GM12878 (cell line): ENCODE data around the gene UBASH3A. TPM values are rescaled to one million over a fixed set of nuclear protein-coding genes. Genes with fewer than 3 reads are reported as not detected.

Source experiments
- BMI1 ChIP-seq: fragments of 450-650 bp; IDR thresholded peaks from 2 replicates; pipeline ENCODE4 v1.6.1; 2016; ENCODE audit warnings: mild to moderate bottlenecking, moderate library complexity, borderline replicate concordance
- CBX3 ChIP-seq: fragments of 200-600 bp; sonication (generic); IDR thresholded peaks from 2 replicates; pipeline ENCODE4 v1.6.1; 2016; ENCODE audit warnings: low read depth, borderline replicate concordance
- HCFC1 ChIP-seq: fragments of 150-350 bp; IDR thresholded peaks from 2 replicates; pipeline ENCODE4 v1.6.1; 2014; ENCODE audit warnings: low read length
- JUND ChIP-seq: IDR thresholded peaks from 2 replicates; pipeline ENCODE4 v1.6.1; 2012; ENCODE audit warnings: low read depth, mild to moderate bottlenecking, low read length, improper control_type of control experiment, moderate library complexity
- LARP7 ChIP-seq: fragments of 450-650 bp; IDR thresholded peaks from 2 replicates; pipeline ENCODE4 v1.6.1; 2017; ENCODE audit warnings: mild to moderate bottlenecking
- NFXL1 ChIP-seq: fragments of 450-650 bp; IDR thresholded peaks from 2 replicates; pipeline ENCODE4 v1.6.1; 2017; ENCODE audit warnings: antibody characterized with exemption, mild to moderate bottlenecking, borderline replicate concordance
- NFYA ChIP-seq: IDR thresholded peaks from 2 replicates; pipeline ENCODE4 v1.6.1; 2011; ENCODE audit warnings: low read depth, mild to moderate bottlenecking, low read length, improper control_type of control experiment, borderline replicate concordance
- NR2C1 ChIP-seq: fragments of 450-650 bp; IDR thresholded peaks from 2 replicates; pipeline ENCODE4 v1.6.1; 2017; ENCODE audit warnings: antibody characterized with exemption, mild to moderate bottlenecking, moderate library complexity
- RFX5 ChIP-seq: IDR thresholded peaks from 2 replicates; pipeline ENCODE4 v1.6.1; 2011; ENCODE audit warnings: low read depth, low read length, improper control_type of control experiment
- SMARCA5 ChIP-seq: fragments of 450-650 bp; IDR thresholded peaks from 2 replicates; pipeline ENCODE4 v1.6.1; 2017; ENCODE audit warnings: mild to moderate bottlenecking
- SP1 ChIP-seq: IDR thresholded peaks from one replicate; pipeline ENCODE4 v1.6.1; 2011; ENCODE audit warnings: low read depth, low read length
- SPI1 ChIP-seq: IDR thresholded peaks from 2 replicates; pipeline ENCODE4 v1.6.1; 2011; ENCODE audit warnings: low read depth, mild to moderate bottlenecking, low read length, moderate library complexity, borderline replicate concordance; ENCODE audit not compliant: insufficient read depth
- SREBF1 ChIP-seq: IDR thresholded peaks from 2 replicates; pipeline ENCODE4 v1.6.1; 2012; ENCODE audit warnings: mild to moderate bottlenecking, low read length
- SREBF2 ChIP-seq: IDR thresholded peaks from 2 replicates; pipeline ENCODE4 v1.6.1; 2012; ENCODE audit warnings: mild to moderate bottlenecking, low read length
- STAT3 ChIP-seq: IDR thresholded peaks from 2 replicates; pipeline ENCODE4 v1.6.1; 2011; ENCODE audit warnings: low read depth, low read length, improper control_type of control experiment
- SUPT20H ChIP-seq: IDR thresholded peaks from 2 replicates; pipeline ENCODE4 v1.6.1; 2011; ENCODE audit warnings: low read depth, mild to moderate bottlenecking, low read length, moderate library complexity, borderline replicate concordance; ENCODE audit not compliant: control insufficient read depth
- TARDBP ChIP-seq: IDR thresholded peaks from 2 replicates; pipeline ENCODE4 v1.6.1; 2016; ENCODE audit warnings: borderline replicate concordance
- TCF12 ChIP-seq: IDR thresholded peaks from 2 replicates; pipeline ENCODE4 v1.6.1; 2011; ENCODE audit warnings: low read depth, mild to moderate bottlenecking, low read length
- WRNIP1 ChIP-seq: IDR thresholded peaks from 2 replicates; pipeline ENCODE4 v1.6.1; 2011; ENCODE audit warnings: low read depth, low read length, improper control_type of control experiment, borderline replicate concordance
- YBX1 ChIP-seq: fragments of 450-650 bp; IDR thresholded peaks from 2 replicates; pipeline ENCODE4 v1.6.1; 2016; ENCODE audit warnings: antibody characterized with exemption
- ZNF622 ChIP-seq: fragments of 450-650 bp; IDR thresholded peaks from 2 replicates; pipeline ENCODE4 v1.6.1; 2017; ENCODE audit warnings: mild to moderate bottlenecking, inconsistent platforms
- polyA plus RNA-seq, 11 experiments: library from polyadenylated mRNA; depleted of rRNA in 4 of 11; unstranded in 6 of 11; stranded (reverse) in 5 of 11; fragments of >200 nt; fragmentation: Nextera tagmentation in 4 of 11; fragmentation: Illumina TruSeq in 1 of 11; extraction: Ambion mirVana in 4 of 11; extraction: Trizol in 1 of 11; gene quantifications; 1 replicate in 1 of 11; 2 replicates in 10 of 11; pipeline versions ENCODE4 v1.2.1 to v1.2.3, GENCODE V29; 2011 to 2016; ENCODE audit warnings: inconsistent platforms in 2 of 11, missing spikeins in 2 of 11, low read depth in 1 of 11
- total RNA-seq, 4 experiments: library from RNA; depleted of rRNA in 3 of 4; stranded (reverse); fragments of >200 nt in 3 of 4; fragmentation: Illumina TruSeq in 1 of 4; extraction: Trizol in 1 of 4; gene quantifications; 2 replicates each; pipeline versions ENCODE4 v1.2.1 to v1.2.3, GENCODE V29; 2013 to 2021
- TF ChIP-seq, protein P1 (sequence below): IDR thresholded peaks from 2 replicates; pipeline ENCODE4 v1.6.1; 2011; ENCODE audit warnings: mild to moderate bottlenecking, low read depth, low read length, moderate library complexity; ENCODE audit not compliant: insufficient replicate concordance
- TF ChIP-seq, protein P2 (sequence below): IDR thresholded peaks from 2 replicates; pipeline ENCODE4 v1.6.1; 2012; ENCODE audit warnings: low read length, inconsistent platforms
- TF ChIP-seq, protein P3 (sequence below): fragments of 450-650 bp; IDR thresholded peaks from 2 replicates; pipeline ENCODE4 v1.6.1; 2017; ENCODE audit warnings: antibody characterized with exemption, mild to moderate bottlenecking, moderate library complexity
- TF ChIP-seq, protein P4 (sequence below): fragments of 450-650 bp; IDR thresholded peaks from 2 replicates; pipeline ENCODE4 v1.6.1; 2018; ENCODE audit warnings: borderline replicate concordance, mild to moderate bottlenecking; ENCODE audit not compliant: partially characterized antibody

UBASH3A gene
- total and polyA plus RNA-seq, 10 of the 15 experiments (the other 5 are each of a cell fraction or from before 2014, with no cell fraction given), result 0.04 to 0.39 (median 0.23) TPM; not detected in 1

DNA sequence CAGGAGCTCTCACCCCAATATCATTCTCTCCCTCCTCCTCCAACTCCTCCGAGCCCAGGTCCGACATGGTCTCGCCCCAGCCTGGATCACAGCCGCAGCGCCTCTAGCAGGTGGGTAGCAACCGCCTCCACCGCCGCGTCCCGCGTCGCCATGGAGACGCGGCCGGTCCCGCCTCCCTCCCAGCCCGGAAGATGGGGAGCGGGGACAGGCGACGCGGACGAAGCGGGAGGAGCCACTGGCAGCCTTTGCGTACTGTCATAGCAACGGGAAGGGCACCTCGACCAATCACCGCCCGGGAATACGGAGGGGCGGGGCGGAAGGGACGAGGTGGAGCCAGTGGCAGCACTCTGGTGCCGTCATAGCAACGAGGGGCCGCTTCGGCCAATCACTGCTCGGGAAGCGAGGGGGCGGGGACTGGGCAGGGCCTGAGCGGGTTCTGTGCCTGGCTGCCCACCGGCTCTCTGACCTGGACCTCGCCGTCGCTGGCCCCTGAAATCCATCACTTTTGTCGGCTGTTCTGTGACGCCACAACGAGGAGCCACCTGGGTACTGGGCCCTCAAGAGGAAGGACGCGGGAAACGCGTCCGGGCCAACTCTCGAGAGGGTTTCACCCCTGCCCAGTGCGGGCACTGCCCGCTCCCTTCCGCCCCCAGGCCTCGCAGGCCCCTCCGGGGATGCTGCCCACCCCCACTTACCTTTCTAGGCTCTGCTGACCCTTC lies 92.6 kb downstream of the UBASH3A start, which contains the start of gene RSPH1 (continued):
- TF ChIP-seq, protein P1, sequence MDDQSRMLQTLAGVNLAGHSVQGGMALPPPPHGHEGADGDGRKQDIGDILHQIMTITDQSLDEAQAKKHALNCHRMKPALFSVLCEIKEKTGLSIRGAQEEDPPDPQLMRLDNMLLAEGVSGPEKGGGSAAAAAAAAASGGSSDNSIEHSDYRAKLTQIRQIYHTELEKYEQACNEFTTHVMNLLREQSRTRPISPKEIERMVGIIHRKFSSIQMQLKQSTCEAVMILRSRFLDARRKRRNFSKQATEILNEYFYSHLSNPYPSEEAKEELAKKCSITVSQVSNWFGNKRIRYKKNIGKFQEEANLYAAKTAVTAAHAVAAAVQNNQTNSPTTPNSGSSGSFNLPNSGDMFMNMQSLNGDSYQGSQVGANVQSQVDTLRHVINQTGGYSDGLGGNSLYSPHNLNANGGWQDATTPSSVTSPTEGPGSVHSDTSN, result peak; percentile 53
- TF ChIP-seq RFX5 (peak; percentile 91), SUPT20H (no peak), JUND (no peak), TARDBP (no peak), TCF12 (no peak), YBX1 (no peak), LARP7 (peak; percentile 72), ZNF622 (no peak), BMI1 (peak; percentile 99), STAT3 (no peak), NR2C1 (no peak), NFXL1 (no peak), WRNIP1 (no peak), SMARCA5 (no peak), SREBF2 (no peak), HCFC1 (peak; percentile 39), CBX3 (no peak), SP1 (peak; percentile 92), SPI1 (peak; percentile 30; the same call in 1 of the 2 replicates), NFYA (no peak), SREBF1 (no peak)
- TF ChIP-seq, protein P2, sequence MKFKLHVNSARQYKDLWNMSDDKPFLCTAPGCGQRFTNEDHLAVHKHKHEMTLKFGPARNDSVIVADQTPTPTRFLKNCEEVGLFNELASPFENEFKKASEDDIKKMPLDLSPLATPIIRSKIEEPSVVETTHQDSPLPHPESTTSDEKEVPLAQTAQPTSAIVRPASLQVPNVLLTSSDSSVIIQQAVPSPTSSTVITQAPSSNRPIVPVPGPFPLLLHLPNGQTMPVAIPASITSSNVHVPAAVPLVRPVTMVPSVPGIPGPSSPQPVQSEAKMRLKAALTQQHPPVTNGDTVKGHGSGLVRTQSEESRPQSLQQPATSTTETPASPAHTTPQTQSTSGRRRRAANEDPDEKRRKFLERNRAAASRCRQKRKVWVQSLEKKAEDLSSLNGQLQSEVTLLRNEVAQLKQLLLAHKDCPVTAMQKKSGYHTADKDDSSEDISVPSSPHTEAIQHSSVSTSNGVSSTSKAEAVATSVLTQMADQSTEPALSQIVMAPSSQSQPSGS, result no peak
- TF ChIP-seq, protein P3, sequence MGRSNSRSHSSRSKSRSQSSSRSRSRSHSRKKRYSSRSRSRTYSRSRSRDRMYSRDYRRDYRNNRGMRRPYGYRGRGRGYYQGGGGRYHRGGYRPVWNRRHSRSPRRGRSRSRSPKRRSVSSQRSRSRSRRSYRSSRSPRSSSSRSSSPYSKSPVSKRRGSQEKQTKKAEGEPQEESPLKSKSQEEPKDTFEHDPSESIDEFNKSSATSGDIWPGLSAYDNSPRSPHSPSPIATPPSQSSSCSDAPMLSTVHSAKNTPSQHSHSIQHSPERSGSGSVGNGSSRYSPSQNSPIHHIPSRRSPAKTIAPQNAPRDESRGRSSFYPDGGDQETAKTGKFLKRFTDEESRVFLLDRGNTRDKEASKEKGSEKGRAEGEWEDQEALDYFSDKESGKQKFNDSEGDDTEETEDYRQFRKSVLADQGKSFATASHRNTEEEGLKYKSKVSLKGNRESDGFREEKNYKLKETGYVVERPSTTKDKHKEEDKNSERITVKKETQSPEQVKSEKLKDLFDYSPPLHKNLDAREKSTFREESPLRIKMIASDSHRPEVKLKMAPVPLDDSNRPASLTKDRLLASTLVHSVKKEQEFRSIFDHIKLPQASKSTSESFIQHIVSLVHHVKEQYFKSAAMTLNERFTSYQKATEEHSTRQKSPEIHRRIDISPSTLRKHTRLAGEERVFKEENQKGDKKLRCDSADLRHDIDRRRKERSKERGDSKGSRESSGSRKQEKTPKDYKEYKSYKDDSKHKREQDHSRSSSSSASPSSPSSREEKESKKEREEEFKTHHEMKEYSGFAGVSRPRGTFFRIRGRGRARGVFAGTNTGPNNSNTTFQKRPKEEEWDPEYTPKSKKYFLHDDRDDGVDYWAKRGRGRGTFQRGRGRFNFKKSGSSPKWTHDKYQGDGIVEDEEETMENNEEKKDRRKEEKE, result no peak
- TF ChIP-seq, protein P4, sequence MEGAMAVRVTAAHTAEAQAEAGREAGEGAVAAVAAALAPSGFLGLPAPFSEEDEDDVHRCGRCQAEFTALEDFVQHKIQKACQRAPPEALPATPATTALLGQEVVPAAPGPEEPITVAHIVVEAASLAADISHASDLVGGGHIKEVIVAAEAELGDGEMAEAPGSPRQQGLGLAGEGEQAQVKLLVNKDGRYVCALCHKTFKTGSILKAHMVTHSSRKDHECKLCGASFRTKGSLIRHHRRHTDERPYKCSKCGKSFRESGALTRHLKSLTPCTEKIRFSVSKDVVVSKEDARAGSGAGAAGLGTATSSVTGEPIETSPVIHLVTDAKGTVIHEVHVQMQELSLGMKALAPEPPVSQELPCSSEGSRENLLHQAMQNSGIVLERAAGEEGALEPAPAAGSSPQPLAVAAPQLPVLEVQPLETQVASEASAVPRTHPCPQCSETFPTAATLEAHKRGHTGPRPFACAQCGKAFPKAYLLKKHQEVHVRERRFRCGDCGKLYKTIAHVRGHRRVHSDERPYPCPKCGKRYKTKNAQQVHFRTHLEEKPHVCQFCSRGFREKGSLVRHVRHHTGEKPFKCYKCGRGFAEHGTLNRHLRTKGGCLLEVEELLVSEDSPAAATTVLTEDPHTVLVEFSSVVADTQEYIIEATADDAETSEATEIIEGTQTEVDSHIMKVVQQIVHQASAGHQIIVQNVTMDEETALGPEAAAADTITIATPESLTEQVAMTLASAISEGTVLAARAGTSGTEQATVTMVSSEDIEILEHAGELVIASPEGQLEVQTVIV, result peak; percentile 68
